Neural cell (in vitro differentiated cells): ENCODE data around the gene SSR2. TPM values are rescaled to one million over a fixed set of nuclear protein-coding genes. Genes with fewer than 3 reads are reported as not detected.

Experiments used
- H2AFZ ChIP-seq: fragments of 200-600, 300-800 bp; sonication (generic), shearing (Covaris generic); 2 replicates; pipeline ENCODE4 v1.6.0; 2014; ENCODE audit warnings: low read depth, mild to moderate bottlenecking, antibody characterized with exemption, low read length, moderate library complexity
- H3F3A ChIP-seq: fragments of 200-600 bp; shearing (Covaris generic); 2 replicates; pipeline ENCODE4 v1.6.1; 2016; ENCODE audit warnings: mild to moderate bottlenecking, moderate library complexity, mixed read lengths, antibody characterized with exemption, low read length; ENCODE audit not compliant: insufficient read depth, poor library complexity, severe bottlenecking
- H3K27ac ChIP-seq: fragments of 200-600, 300-800 bp; sonication (generic), shearing (Covaris generic); 2 replicates; pipeline ENCODE4 v1.5.1; 2014; ENCODE audit warnings: mild to moderate bottlenecking, low read length, moderate library complexity
- H3K27me3 ChIP-seq: fragments of 300-800, 200-600 bp; sonication (generic), shearing (Covaris generic); 2 replicates; pipeline ENCODE4 v1.6.0; 2014; ENCODE audit warnings: mild to moderate bottlenecking, low read depth, low read length, moderate library complexity; ENCODE audit not compliant: insufficient read depth
- H3K36me3 ChIP-seq: fragments of 300-800, 200-600 bp; sonication (generic), shearing (Covaris generic); 2 replicates; pipeline ENCODE4 v1.5.1; 2014; ENCODE audit warnings: mild to moderate bottlenecking, antibody characterized with exemption, low read length, moderate library complexity; ENCODE audit not compliant: insufficient read depth
- H3K4me2 ChIP-seq: fragments of 300-800, 200-600 bp; sonication (generic), shearing (Covaris generic); 2 replicates; pipeline ENCODE4 v1.6.0; 2014; ENCODE audit warnings: mild to moderate bottlenecking, low read length
- H3K4me3 ChIP-seq: fragments of 300-800, 200-600 bp; sonication (generic), shearing (Covaris generic); 2 replicates; pipeline ENCODE4 v1.5.1; 2014; ENCODE audit warnings: mild to moderate bottlenecking, low read length, moderate library complexity
- H3K79me2 ChIP-seq: fragments of 200-600 bp; shearing (Covaris generic); replicated peaks from 2 replicates; pipeline ENCODE4 v1.6.0; 2014; ENCODE audit warnings: mild to moderate bottlenecking, low read length, moderate library complexity; ENCODE audit not compliant: insufficient read depth
- H3K9ac ChIP-seq: fragments of 300-800, 200-600 bp; sonication (generic), shearing (Covaris generic); 2 replicates; pipeline ENCODE4 v1.6.1; 2016; ENCODE audit warnings: mild to moderate bottlenecking, low read length, mixed read lengths
- H3K9me2 ChIP-seq: fragments of 200-600 bp; shearing (Covaris generic); 2 replicates; pipeline ENCODE4 v1.6.1; 2016; ENCODE audit warnings: mild to moderate bottlenecking, low read length, mixed read lengths; ENCODE audit not compliant: insufficient read depth
- H3K9me3 ChIP-seq: fragments of 200-600, 300-800 bp; sonication (generic), shearing (Covaris generic); 2 replicates; pipeline ENCODE4 v1.6.1; 2016; ENCODE audit warnings: mild to moderate bottlenecking, mixed run types, low read length, moderate library complexity, mixed read lengths
- H4K20me1 ChIP-seq: fragments of 200-600 bp; shearing (Covaris generic); 2 replicates; pipeline ENCODE4 v1.6.1; 2016; ENCODE audit warnings: mild to moderate bottlenecking, mixed run types; ENCODE audit not compliant: insufficient read depth
- EP300 ChIP-seq: fragments of 450-650 bp; conservative IDR thresholded peaks from 2 replicates; pipeline ENCODE4 v1.6.1; 2014; ENCODE audit warnings: antibody characterized with exemption, mild to moderate bottlenecking, moderate library complexity; ENCODE audit not compliant: poor library complexity, severe bottlenecking
- EZH2 ChIP-seq: fragments of 200-600, 300-800 bp; shearing (Covaris generic), sonication (generic); IDR thresholded peaks from 2 replicates; pipeline ENCODE4 v1.6.1; 2014; ENCODE audit warnings: antibody characterized with exemption, low read length, borderline replicate concordance, mild to moderate bottlenecking; ENCODE audit not compliant: insufficient read depth, poor library complexity, severe bottlenecking
- MXI1 ChIP-seq: fragments of 450-650 bp; conservative IDR thresholded peaks from 2 replicates; pipeline ENCODE4 v1.6.1; 2014; ENCODE audit warnings: antibody characterized with exemption, mild to moderate bottlenecking; ENCODE audit not compliant: poor library complexity, severe bottlenecking
- POLR2AphosphoS5 ChIP-seq: IDR thresholded peaks from 2 replicates; pipeline ENCODE4 v1.6.1; 2012
- RAD21 ChIP-seq: fragments of 450-650 bp; conservative IDR thresholded peaks from 2 replicates; pipeline ENCODE4 v1.6.1; 2014; ENCODE audit warnings: antibody characterized with exemption, mild to moderate bottlenecking, moderate library complexity
- SMC3 ChIP-seq: fragments of 450-650 bp; conservative IDR thresholded peaks from 2 replicates; pipeline ENCODE4 v1.6.1; 2014; ENCODE audit warnings: antibody characterized with exemption, mild to moderate bottlenecking, moderate library complexity; ENCODE audit not compliant: poor library complexity
- TAF1 ChIP-seq: IDR thresholded peaks from 2 replicates; pipeline ENCODE4 v1.6.1; 2012; ENCODE audit warnings: low read depth
- polyA plus RNA-seq: library from polyadenylated mRNA; depleted of rRNA; stranded (reverse); fragments of >200 nt; gene quantifications from 2 replicates; pipeline ENCODE4 v1.2.3, GENCODE V29; 2014
- TF ChIP-seq, protein P1 (sequence below): IDR thresholded peaks from 2 replicates; pipeline ENCODE4 v1.6.1; 2012; ENCODE audit warnings: borderline replicate concordance
- TF ChIP-seq, protein P2 (sequence below): fragments of 450-650 bp; IDR thresholded peaks from 2 replicates; pipeline ENCODE4 v1.5.1; 2014; ENCODE audit warnings: antibody characterized with exemption, mild to moderate bottlenecking, moderate library complexity; ENCODE audit not compliant: poor library complexity, severe bottlenecking

SSR2 gene
- polyA plus RNA-seq, 1 donor from 2014 or later = 473 TPM

DNA sequence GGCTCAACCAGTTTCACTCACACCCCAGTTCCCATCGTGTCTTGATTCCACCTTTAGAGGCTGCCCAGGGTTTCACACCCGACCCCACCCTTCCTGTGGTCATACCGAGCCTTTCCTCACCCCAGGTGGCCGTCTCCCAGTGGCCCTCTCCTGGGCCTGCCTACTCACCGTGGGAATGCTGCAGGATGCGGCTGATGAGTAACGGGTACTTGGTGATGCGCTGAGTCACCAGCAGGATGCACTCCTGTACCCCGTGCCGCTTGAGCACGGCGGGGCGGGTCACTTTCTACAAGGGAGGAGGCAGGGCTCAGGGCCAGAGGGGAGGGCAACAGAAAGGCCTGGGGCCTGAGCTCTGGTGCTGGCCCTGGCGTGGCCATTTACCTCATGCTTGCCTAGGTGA, 58.8 kb downstream of the SSR2 start:
- H3K36me3 ChIP-seq = peaks cover 8% of the 10 kb centered on the region
- no peaks in the 10 kb centered on the region for H4K20me1 ChIP-seq

DNA sequence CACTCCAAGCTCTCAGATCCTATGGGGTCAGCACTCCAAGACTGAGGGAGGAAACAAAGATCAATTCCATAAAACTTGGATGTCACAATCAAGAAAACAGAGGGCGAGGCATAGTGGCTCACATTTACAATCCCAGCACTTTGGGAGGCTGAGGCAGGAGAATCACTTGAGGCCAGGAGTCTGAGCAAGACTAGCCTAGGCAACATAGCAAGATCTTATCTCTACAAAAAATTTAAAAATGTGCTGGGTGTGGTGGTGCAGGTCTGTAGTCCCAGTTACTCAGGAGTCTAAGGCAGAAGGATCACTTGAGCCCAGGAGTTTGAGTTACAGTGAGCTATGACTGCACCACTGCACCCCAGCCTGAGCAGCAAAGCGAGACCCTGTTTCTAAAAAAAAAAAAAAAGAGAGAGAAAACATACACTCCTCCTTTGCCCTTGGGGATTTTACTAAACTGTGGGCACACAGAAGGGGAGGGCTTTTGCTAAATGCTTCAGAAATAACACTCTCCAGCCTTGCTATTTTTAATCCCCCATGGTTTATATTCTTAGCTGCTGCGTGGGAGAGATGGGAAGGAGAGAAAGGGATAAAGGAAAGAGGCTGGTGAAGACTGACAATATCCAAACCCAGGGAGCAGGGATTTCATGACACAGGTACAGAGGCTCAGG, 60.5 kb downstream of the SSR2 start:
- H3K9me3 ChIP-seq = no peaks in the 10 kb centered on the region
- H3K9ac ChIP-seq = no peak overlapping the region
- H3K9me2 ChIP-seq = no peaks in the 10 kb centered on the region
- TF ChIP-seq SMC3 = no peak
- TF ChIP-seq TAF1 = no peak
- no peak for TF ChIP-seq EZH2
- TF ChIP-seq MXI1 = no peak
- TF ChIP-seq, protein P1, sequence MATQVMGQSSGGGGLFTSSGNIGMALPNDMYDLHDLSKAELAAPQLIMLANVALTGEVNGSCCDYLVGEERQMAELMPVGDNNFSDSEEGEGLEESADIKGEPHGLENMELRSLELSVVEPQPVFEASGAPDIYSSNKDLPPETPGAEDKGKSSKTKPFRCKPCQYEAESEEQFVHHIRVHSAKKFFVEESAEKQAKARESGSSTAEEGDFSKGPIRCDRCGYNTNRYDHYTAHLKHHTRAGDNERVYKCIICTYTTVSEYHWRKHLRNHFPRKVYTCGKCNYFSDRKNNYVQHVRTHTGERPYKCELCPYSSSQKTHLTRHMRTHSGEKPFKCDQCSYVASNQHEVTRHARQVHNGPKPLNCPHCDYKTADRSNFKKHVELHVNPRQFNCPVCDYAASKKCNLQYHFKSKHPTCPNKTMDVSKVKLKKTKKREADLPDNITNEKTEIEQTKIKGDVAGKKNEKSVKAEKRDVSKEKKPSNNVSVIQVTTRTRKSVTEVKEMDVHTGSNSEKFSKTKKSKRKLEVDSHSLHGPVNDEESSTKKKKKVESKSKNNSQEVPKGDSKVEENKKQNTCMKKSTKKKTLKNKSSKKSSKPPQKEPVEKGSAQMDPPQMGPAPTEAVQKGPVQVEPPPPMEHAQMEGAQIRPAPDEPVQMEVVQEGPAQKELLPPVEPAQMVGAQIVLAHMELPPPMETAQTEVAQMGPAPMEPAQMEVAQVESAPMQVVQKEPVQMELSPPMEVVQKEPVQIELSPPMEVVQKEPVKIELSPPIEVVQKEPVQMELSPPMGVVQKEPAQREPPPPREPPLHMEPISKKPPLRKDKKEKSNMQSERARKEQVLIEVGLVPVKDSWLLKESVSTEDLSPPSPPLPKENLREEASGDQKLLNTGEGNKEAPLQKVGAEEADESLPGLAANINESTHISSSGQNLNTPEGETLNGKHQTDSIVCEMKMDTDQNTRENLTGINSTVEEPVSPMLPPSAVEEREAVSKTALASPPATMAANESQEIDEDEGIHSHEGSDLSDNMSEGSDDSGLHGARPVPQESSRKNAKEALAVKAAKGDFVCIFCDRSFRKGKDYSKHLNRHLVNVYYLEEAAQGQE = no peak
- TF ChIP-seq EP300 = no peak
- no peak overlapping the region for H3K4me2 ChIP-seq
- no peak overlapping the region for H3K27ac ChIP-seq
- H3K4me3 ChIP-seq = no peak overlapping the region
- H3K27me3 ChIP-seq = no peaks in the 10 kb centered on the region
- no peaks in the 10 kb centered on the region for H3F3A ChIP-seq
- H2AFZ ChIP-seq = no peak overlapping the region
- H4K20me1 ChIP-seq = no peaks in the 10 kb centered on the region
- H3K36me3 ChIP-seq = peaks cover 8% of the 10 kb centered on the region
- no peaks in the 10 kb centered on the region for H3K79me2 ChIP-seq

More for the DNA sequence above, 58.8 kb downstream of the SSR2 start:
- no peak overlapping the region for H3K9ac ChIP-seq
- H3K4me2 ChIP-seq = no peak overlapping the region
- no peaks in the 10 kb centered on the region for H3K27me3 ChIP-seq
- no peaks in the 10 kb centered on the region for H3K9me2 ChIP-seq
- H3F3A ChIP-seq = no peaks in the 10 kb centered on the region
- TF ChIP-seq RAD21 (no peak), SMC3 (no peak), EP300 (no peak), POLR2AphosphoS5 (no peak), EZH2 (no peak), TAF1 (no peak), MXI1 (no peak)
- TF ChIP-seq, protein P1 = no peak
- TF ChIP-seq, protein P2, sequence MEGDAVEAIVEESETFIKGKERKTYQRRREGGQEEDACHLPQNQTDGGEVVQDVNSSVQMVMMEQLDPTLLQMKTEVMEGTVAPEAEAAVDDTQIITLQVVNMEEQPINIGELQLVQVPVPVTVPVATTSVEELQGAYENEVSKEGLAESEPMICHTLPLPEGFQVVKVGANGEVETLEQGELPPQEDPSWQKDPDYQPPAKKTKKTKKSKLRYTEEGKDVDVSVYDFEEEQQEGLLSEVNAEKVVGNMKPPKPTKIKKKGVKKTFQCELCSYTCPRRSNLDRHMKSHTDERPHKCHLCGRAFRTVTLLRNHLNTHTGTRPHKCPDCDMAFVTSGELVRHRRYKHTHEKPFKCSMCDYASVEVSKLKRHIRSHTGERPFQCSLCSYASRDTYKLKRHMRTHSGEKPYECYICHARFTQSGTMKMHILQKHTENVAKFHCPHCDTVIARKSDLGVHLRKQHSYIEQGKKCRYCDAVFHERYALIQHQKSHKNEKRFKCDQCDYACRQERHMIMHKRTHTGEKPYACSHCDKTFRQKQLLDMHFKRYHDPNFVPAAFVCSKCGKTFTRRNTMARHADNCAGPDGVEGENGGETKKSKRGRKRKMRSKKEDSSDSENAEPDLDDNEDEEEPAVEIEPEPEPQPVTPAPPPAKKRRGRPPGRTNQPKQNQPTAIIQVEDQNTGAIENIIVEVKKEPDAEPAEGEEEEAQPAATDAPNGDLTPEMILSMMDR = no peak
- H3K27ac ChIP-seq = no peak overlapping the region
- no peaks in the 10 kb centered on the region for H3K9me3 ChIP-seq
- H3K79me2 ChIP-seq = no peaks in the 10 kb centered on the region
- H3K4me3 ChIP-seq = no peak overlapping the region
- H2AFZ ChIP-seq = no peak overlapping the region
